HepG2 (cell line): ENCODE measurements around the gene CFAP97. TPM values are rescaled to one million over a fixed set of nuclear protein-coding genes. Genes with fewer than 3 reads are reported as not detected.

Experiments used
- ARID2 ChIP-seq: sonication (generic); formaldehyde crosslinking; IDR thresholded peaks from 2 replicates; pipeline ENCODE4 v1.8.1; 2022; ENCODE audit warnings: mild to moderate bottlenecking, missing genetic modification reagents, borderline replicate concordance
- CENPX ChIP-seq: sonication (generic); formaldehyde crosslinking; IDR thresholded peaks from 2 replicates; pipeline ENCODE4 v1.9.0; 2021; ENCODE audit warnings: mild to moderate bottlenecking, missing genetic modification reagents, moderate library complexity
- EZH2 ChIP-seq: conservative IDR thresholded peaks from 2 replicates; pipeline ENCODE4 v1.6.1; 2012; ENCODE audit warnings: mild to moderate bottlenecking, low read depth, low read length, moderate library complexity
- ISL2 ChIP-seq: sonication (generic); formaldehyde crosslinking; IDR thresholded peaks from 2 replicates; pipeline ENCODE4 v1.5.0; 2020; ENCODE audit warnings: missing genetic modification reagents
- PHF8 ChIP-seq: sonication (generic); formaldehyde crosslinking; IDR thresholded peaks from 2 replicates; pipeline ENCODE4 v1.5.0; 2020; ENCODE audit warnings: missing genetic modification reagents
- RAD51 ChIP-seq: fragments of 450-650 bp; IDR thresholded peaks from 2 replicates; pipeline ENCODE4 v1.6.1; 2016; ENCODE audit warnings: borderline replicate concordance
- TBL1XR1 ChIP-seq: fragments of 150-350 bp; IDR thresholded peaks from 2 replicates; pipeline ENCODE4 v1.6.1; 2014; ENCODE audit warnings: borderline replicate concordance, low read length; ENCODE audit not compliant: partially characterized antibody
- ZNF256 ChIP-seq: sonication (generic); formaldehyde crosslinking; conservative IDR thresholded peaks from 2 replicates; pipeline ENCODE4 v1.4.0; 2020; ENCODE audit warnings: missing genetic modification reagents
- ZNF367 ChIP-seq: sonication (generic); formaldehyde crosslinking; IDR thresholded peaks from 2 replicates; pipeline ENCODE4 v1.4.0; 2020; ENCODE audit warnings: missing genetic modification reagents, borderline replicate concordance
- ZNF614 ChIP-seq: IDR thresholded peaks from 2 replicates; pipeline ENCODE4 v1.6.1; 2018; ENCODE audit warnings: missing biosample characterization, missing genetic modification reagents, inconsistent platforms, borderline replicate concordance
- ZNF839 ChIP-seq: sonication (generic); formaldehyde crosslinking; IDR thresholded peaks from 2 replicates; pipeline ENCODE4 v1.4.0; 2020; ENCODE audit warnings: missing genetic modification reagents, mild to moderate bottlenecking, borderline replicate concordance
- ZSCAN20 ChIP-seq: sonication (generic); formaldehyde crosslinking; IDR thresholded peaks from 2 replicates; pipeline ENCODE4 v1.4.0; 2020; ENCODE audit warnings: missing genetic modification reagents, mild to moderate bottlenecking, borderline replicate concordance
- polyA plus RNA-seq, 8 experiments: library from polyadenylated mRNA; depleted of rRNA in 3 of 8; stranded (reverse) in 7 of 8; unstranded in 1 of 8; fragments of >200 nt; fragmentation: Illumina TruSeq in 4 of 8; extraction: Trizol in 4 of 8; gene quantifications; 2 replicates each; pipeline versions ENCODE4 v1.2.1 to v1.2.3, GENCODE V29; 2011 to 2016; ENCODE audit warnings: low read depth in 4 of 8, missing spikeins in 1 of 8, mixed read lengths in 1 of 8; ENCODE audit not compliant: insufficient read depth in 1 of 8
- total RNA-seq, 5 experiments: library from RNA; depleted of rRNA; stranded (reverse); fragments of >200 nt; fragmentation: Illumina TruSeq; extraction: Trizol; gene quantifications; 2 replicates each; pipeline ENCODE4 v1.2.3, GENCODE V29; 2016; ENCODE audit warnings: low read depth in 1 of 5
- TF ChIP-seq, protein P1 (sequence below): sonication (generic); formaldehyde crosslinking; conservative IDR thresholded peaks from 2 replicates; pipeline ENCODE4 v1.4.0; 2020; ENCODE audit warnings: mild to moderate bottlenecking, missing genetic modification reagents, moderate library complexity
- TF ChIP-seq, protein P2 (sequence below): sonication (generic); formaldehyde crosslinking; IDR thresholded peaks from 2 replicates; pipeline ENCODE4 v1.5.1; 2020; ENCODE audit warnings: mild to moderate bottlenecking, missing genetic modification reagents, borderline replicate concordance
- TF ChIP-seq, protein P3 (sequence below): sonication (generic); formaldehyde crosslinking; IDR thresholded peaks from 2 replicates; pipeline ENCODE4 v1.5.1; 2020; ENCODE audit warnings: mild to moderate bottlenecking, missing genetic modification reagents, moderate library complexity
- TF ChIP-seq, protein P4 (sequence below): sonication (generic); formaldehyde crosslinking; IDR thresholded peaks from 2 replicates; pipeline ENCODE4 v1.5.0; 2020; ENCODE audit warnings: missing genetic modification reagents

CFAP97 gene
- total and polyA plus RNA-seq, 2 of the 13 experiments (the other 11 are each of a cell fraction or from before 2014, with no cell fraction given), result 32.1 to 44.4 TPM

DNA sequence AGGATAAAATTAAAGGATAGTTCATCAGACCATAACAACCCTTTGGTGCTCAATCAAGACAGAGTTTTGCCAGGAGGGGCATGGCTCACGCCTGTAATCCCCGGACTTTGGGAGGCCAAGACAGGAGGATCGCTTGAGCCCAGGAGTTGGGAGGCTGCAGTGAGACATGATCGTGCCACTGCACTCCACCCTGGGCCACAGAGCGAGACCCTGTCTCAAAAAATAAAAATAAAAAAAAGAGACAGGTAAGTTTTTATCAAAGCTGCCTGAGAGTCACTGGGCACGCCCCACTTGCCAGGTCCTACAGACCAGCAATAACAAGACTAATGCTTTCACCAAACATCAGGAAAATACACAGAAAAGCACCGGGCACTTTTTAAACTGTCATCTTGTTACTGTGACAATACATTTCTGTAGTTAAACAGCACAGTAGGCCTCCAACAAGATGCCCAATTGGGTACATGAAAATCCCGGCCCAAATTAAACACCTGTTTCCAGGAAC lies 765 bp downstream of the CFAP97 start (continued):
- TF ChIP-seq, protein P1, sequence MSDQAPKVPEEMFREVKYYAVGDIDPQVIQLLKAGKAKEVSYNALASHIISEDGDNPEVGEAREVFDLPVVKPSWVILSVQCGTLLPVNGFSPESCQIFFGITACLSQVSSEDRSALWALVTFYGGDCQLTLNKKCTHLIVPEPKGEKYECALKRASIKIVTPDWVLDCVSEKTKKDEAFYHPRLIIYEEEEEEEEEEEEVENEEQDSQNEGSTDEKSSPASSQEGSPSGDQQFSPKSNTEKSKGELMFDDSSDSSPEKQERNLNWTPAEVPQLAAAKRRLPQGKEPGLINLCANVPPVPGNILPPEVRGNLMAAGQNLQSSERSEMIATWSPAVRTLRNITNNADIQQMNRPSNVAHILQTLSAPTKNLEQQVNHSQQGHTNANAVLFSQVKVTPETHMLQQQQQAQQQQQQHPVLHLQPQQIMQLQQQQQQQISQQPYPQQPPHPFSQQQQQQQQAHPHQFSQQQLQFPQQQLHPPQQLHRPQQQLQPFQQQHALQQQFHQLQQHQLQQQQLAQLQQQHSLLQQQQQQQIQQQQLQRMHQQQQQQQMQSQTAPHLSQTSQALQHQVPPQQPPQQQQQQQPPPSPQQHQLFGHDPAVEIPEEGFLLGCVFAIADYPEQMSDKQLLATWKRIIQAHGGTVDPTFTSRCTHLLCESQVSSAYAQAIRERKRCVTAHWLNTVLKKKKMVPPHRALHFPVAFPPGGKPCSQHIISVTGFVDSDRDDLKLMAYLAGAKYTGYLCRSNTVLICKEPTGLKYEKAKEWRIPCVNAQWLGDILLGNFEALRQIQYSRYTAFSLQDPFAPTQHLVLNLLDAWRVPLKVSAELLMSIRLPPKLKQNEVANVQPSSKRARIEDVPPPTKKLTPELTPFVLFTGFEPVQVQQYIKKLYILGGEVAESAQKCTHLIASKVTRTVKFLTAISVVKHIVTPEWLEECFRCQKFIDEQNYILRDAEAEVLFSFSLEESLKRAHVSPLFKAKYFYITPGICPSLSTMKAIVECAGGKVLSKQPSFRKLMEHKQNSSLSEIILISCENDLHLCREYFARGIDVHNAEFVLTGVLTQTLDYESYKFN (CRISPR knock-in tag), result no peak
- TF ChIP-seq, protein P2, sequence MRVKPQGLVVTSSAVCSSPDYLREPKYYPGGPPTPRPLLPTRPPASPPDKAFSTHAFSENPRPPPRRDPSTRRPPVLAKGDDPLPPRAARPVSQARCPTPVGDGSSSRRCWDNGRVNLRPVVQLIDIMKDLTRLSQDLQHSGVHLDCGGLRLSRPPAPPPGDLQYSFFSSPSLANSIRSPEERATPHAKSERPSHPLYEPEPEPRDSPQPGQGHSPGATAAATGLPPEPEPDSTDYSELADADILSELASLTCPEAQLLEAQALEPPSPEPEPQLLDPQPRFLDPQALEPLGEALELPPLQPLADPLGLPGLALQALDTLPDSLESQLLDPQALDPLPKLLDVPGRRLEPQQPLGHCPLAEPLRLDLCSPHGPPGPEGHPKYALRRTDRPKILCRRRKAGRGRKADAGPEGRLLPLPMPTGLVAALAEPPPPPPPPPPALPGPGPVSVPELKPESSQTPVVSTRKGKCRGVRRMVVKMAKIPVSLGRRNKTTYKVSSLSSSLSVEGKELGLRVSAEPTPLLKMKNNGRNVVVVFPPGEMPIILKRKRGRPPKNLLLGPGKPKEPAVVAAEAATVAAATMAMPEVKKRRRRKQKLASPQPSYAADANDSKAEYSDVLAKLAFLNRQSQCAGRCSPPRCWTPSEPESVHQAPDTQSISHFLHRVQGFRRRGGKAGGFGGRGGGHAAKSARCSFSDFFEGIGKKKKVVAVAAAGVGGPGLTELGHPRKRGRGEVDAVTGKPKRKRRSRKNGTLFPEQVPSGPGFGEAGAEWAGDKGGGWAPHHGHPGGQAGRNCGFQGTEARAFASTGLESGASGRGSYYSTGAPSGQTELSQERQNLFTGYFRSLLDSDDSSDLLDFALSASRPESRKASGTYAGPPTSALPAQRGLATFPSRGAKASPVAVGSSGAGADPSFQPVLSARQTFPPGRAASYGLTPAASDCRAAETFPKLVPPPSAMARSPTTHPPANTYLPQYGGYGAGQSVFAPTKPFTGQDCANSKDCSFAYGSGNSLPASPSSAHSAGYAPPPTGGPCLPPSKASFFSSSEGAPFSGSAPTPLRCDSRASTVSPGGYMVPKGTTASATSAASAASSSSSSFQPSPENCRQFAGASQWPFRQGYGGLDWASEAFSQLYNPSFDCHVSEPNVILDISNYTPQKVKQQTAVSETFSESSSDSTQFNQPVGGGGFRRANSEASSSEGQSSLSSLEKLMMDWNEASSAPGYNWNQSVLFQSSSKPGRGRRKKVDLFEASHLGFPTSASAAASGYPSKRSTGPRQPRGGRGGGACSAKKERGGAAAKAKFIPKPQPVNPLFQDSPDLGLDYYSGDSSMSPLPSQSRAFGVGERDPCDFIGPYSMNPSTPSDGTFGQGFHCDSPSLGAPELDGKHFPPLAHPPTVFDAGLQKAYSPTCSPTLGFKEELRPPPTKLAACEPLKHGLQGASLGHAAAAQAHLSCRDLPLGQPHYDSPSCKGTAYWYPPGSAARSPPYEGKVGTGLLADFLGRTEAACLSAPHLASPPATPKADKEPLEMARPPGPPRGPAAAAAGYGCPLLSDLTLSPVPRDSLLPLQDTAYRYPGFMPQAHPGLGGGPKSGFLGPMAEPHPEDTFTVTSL, result 0 out of 2 replicates have a peak, but pooled peaks have one; percentile 28
- TF ChIP-seq PHF8 (no peak), ZNF256 (CRISPR knock-in tag) (no peak), CENPX (CRISPR knock-in tag) (no peak), ARID2 (no peak), RAD51 (no peak), ZNF614 (CRISPR knock-in tag) (no peak), EZH2 (no peak), ZNF367 (CRISPR knock-in tag) (no peak), ZSCAN20 (CRISPR knock-in tag) (no peak), ISL2 (no peak), ZNF839 (CRISPR knock-in tag) (no peak), TBL1XR1 (no peak)
- TF ChIP-seq, protein P3, sequence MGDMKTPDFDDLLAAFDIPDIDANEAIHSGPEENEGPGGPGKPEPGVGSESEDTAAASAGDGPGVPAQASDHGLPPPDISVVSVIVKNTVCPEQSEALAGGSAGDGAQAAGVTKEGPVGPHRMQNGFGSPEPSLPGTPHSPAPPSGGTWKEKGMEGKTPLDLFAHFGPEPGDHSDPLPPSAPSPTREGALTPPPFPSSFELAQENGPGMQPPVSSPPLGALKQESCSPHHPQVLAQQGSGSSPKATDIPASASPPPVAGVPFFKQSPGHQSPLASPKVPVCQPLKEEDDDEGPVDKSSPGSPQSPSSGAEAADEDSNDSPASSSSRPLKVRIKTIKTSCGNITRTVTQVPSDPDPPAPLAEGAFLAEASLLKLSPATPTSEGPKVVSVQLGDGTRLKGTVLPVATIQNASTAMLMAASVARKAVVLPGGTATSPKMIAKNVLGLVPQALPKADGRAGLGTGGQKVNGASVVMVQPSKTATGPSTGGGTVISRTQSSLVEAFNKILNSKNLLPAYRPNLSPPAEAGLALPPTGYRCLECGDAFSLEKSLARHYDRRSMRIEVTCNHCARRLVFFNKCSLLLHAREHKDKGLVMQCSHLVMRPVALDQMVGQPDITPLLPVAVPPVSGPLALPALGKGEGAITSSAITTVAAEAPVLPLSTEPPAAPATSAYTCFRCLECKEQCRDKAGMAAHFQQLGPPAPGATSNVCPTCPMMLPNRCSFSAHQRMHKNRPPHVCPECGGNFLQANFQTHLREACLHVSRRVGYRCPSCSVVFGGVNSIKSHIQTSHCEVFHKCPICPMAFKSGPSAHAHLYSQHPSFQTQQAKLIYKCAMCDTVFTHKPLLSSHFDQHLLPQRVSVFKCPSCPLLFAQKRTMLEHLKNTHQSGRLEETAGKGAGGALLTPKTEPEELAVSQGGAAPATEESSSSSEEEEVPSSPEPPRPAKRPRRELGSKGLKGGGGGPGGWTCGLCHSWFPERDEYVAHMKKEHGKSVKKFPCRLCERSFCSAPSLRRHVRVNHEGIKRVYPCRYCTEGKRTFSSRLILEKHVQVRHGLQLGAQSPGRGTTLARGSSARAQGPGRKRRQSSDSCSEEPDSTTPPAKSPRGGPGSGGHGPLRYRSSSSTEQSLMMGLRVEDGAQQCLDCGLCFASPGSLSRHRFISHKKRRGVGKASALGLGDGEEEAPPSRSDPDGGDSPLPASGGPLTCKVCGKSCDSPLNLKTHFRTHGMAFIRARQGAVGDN, result no peak
- TF ChIP-seq, protein P4, sequence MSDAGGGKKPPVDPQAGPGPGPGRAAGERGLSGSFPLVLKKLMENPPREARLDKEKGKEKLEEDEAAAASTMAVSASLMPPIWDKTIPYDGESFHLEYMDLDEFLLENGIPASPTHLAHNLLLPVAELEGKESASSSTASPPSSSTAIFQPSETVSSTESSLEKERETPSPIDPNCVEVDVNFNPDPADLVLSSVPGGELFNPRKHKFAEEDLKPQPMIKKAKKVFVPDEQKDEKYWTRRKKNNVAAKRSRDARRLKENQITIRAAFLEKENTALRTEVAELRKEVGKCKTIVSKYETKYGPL (CRISPR knock-in tag), result no peak
